K562 (cell line): ENCODE results near the gene TAS1R3. TPM values are rescaled to one million over a fixed set of nuclear protein-coding genes. Genes with fewer than 3 reads are reported as not detected.
A peak's percentile ranks its signal among the peaks of the same experiment; 100 is the strongest.

Source experiments
- ATAC-seq: fragments of 200-7000 bp; cut with Tn5 transposase; 3 replicates; pipeline ENCODE4 v1.9.1; 2020; ENCODE audit warnings: moderate library complexity
- BruUV-seq: library from RNA; stranded (reverse); fragments of 400-500 nt; replicated peaks from 2 replicates; lab custom pipeline; 2021; lab: Mats Ljungman, UMichigan
- CTCF ChIA-PET: fragments of 300-600 bp; formaldehyde crosslinking; extraction: SDS; loops from one replicate; lab custom pipeline; 2021; ENCODE audit warnings: low intra/inter-chr PET ratio; lab: Yijun Ruan, JAX
- POLR2A ChIA-PET: fragments of 300-600, 350-650 bp; sonication (Branson Sonifier 250); formaldehyde crosslinking; extraction: SDS; loops from one replicate; lab custom pipeline; 2021; ENCODE audit warnings: antibody characterized with exemption, inconsistent platforms; lab: Yijun Ruan, JAX
- DNase-seq, 4 experiments: peaks; one replicate each; pipeline versions ENCODE4 v3.0.0 to v3.0.0-alpha.2; 2011 to 2018; ENCODE audit warnings: low spot score in 3 of 4, mixed read lengths in 3 of 4; ENCODE audit errors: extremely low read depth in 1 of 4
- FAIRE-seq: peaks from 2 replicates; lab custom pipeline; 2011; peaks lifted over from hg19 to GRCh38; lab: Jason Lieb, UNC
- H2AFZ ChIP-seq: 2 replicates; pipeline ENCODE4 v1.6.0; 2011; ENCODE audit warnings: low read depth, low read length, control low read depth, inconsistent platforms
- H3K27ac ChIP-seq: fragments of 200-600 bp; 3 replicates; pipeline ENCODE4 v1.8.0; 2011; ENCODE audit warnings: low read depth, mild to moderate bottlenecking, control low read depth, inconsistent platforms, low read length, moderate library complexity, mixed read lengths; ENCODE audit errors: extremely low read depth
- H3K27me3 ChIP-seq, 2 experiments: fragments of 300-600 bp in 1 of 2; 2 replicates in 1 of 2; 3 replicates in 1 of 2; pipeline versions ENCODE4 v1.6.0 to v1.8.0; 2011; ENCODE audit warnings: inconsistent platforms in 2 of 2, low read length in 2 of 2, mild to moderate bottlenecking in 1 of 2, mixed read lengths in 1 of 2, moderate library complexity in 1 of 2; ENCODE audit not compliant: control insufficient read depth in 2 of 2, insufficient read depth in 2 of 2
- H3K36me3 ChIP-seq: fragments of 300-600 bp; 3 replicates; pipeline ENCODE4 v1.8.0; 2011; ENCODE audit warnings: mild to moderate bottlenecking, low read length, inconsistent platforms; ENCODE audit not compliant: control insufficient read depth, insufficient read depth
- H3K4me1 ChIP-seq, 2 experiments: fragments of 200-600 bp in 1 of 2; replicated peaks in 1 of 2; 2 replicates in 1 of 2; 3 replicates in 1 of 2; pipeline versions ENCODE4 v1.5.1 to v1.8.0; 2011; ENCODE audit warnings: inconsistent platforms in 2 of 2, low read length in 2 of 2, mild to moderate bottlenecking in 1 of 2, mixed read lengths in 1 of 2, moderate library complexity in 1 of 2; ENCODE audit not compliant: control insufficient read depth in 2 of 2, insufficient read depth in 2 of 2
- H3K4me2 ChIP-seq: 2 replicates; pipeline ENCODE4 v1.6.1; 2011; ENCODE audit warnings: low read length, control low read depth, inconsistent platforms, mixed read lengths; ENCODE audit not compliant: insufficient read depth
- H3K4me3 ChIP-seq: fragments of 200-600 bp; sonication (generic), shearing (Covaris generic); 2 replicates; pipeline ENCODE4 v1.5.1; 2016; ENCODE audit warnings: control low read depth, inconsistent platforms
- H3K79me2 ChIP-seq: fragments of 200-600 bp; 3 replicates; pipeline ENCODE4 v1.8.0; 2011; ENCODE audit warnings: low read length, inconsistent platforms; ENCODE audit not compliant: control insufficient read depth, insufficient read depth
- H3K9ac ChIP-seq, 2 experiments: 2 replicates each; pipeline versions ENCODE4 v1.6.0 to v1.6.1; 2011; ENCODE audit warnings: low read depth in 2 of 2, low read length in 2 of 2, control low read depth in 1 of 2, inconsistent platforms in 1 of 2, mild to moderate bottlenecking in 1 of 2, mixed read lengths in 1 of 2; ENCODE audit not compliant: insufficient read depth in 1 of 2
- H3K9me1 ChIP-seq: one replicate; pipeline ENCODE4 v1.6.0; 2011; ENCODE audit warnings: inconsistent platforms, mild to moderate bottlenecking, low read length, moderate library complexity; ENCODE audit not compliant: control insufficient read depth, insufficient read depth
- H3K9me3 ChIP-seq: replicated peaks from 2 replicates; pipeline ENCODE4 v1.5.1; 2011; ENCODE audit warnings: low read depth, low read length, inconsistent platforms; ENCODE audit not compliant: control insufficient read depth, insufficient read depth
- H4K20me1 ChIP-seq: replicated peaks from 2 replicates; pipeline ENCODE4 v1.6.1; 2011; ENCODE audit warnings: low read length, inconsistent platforms, mixed read lengths; ENCODE audit not compliant: control insufficient read depth, insufficient read depth
- ARHGAP35 ChIP-seq: fragments of 450-650 bp; IDR thresholded peaks from 2 replicates; pipeline ENCODE4 v1.6.1; 2018; ENCODE audit not compliant: partially characterized antibody
- ARID3B ChIP-seq: fragments of 250-450 bp; sonication (Bioruptor Pico); IDR thresholded peaks from 2 replicates; pipeline ENCODE4 v1.4.0; 2020; ENCODE audit warnings: borderline replicate concordance
- BHLHE40 ChIP-seq: IDR thresholded peaks from 2 replicates; pipeline ENCODE4 v1.6.1; 2011; ENCODE audit warnings: low read length, improper control_type of control experiment
- BRCA1 ChIP-seq, 2 experiments: fragments of 450-650 bp in 1 of 2; sonication (generic) in 1 of 2; formaldehyde crosslinking in 1 of 2; IDR thresholded peaks; 2 replicates each; pipeline versions ENCODE4 v1.5.0 to v1.6.1; 2017 to 2020; ENCODE audit warnings: mild to moderate bottlenecking in 1 of 2, missing genetic modification reagents in 1 of 2
- BRF1 ChIP-seq: IDR thresholded peaks from 3 replicates; pipeline ENCODE4 v1.6.1; 2011; ENCODE audit warnings: borderline replicate concordance, mild to moderate bottlenecking; ENCODE audit not compliant: insufficient read length; ENCODE audit errors: extremely low read depth
- ESRRB ChIP-seq: fragments of 250-450 bp; sonication (Bioruptor Pico); IDR thresholded peaks from 2 replicates; pipeline ENCODE4 v1.5.0; 2020; ENCODE audit warnings: mild to moderate bottlenecking, moderate library complexity, borderline replicate concordance
- FOXJ2 ChIP-seq: fragments of 200-800 bp; sonication (Bioruptor generic); IDR thresholded peaks from 2 replicates; pipeline ENCODE4 v1.6.1; 2016; ENCODE audit warnings: missing genetic modification characterization, missing compliant biosample characterization
- FOXP4 ChIP-seq: sonication (generic); formaldehyde crosslinking; IDR thresholded peaks from 2 replicates; pipeline ENCODE4 v1.8.0; 2022; ENCODE audit warnings: mild to moderate bottlenecking, missing genetic modification reagents, borderline replicate concordance
- HDGF ChIP-seq: fragments of 450-650 bp; IDR thresholded peaks from 2 replicates; pipeline ENCODE4 v1.6.1; 2016
- NR2C2 ChIP-seq, 2 experiments: fragments of 200-800 bp in 1 of 2; sonication (Bioruptor generic) in 1 of 2; sonication (generic) in 1 of 2; formaldehyde crosslinking in 1 of 2; IDR thresholded peaks; 2 replicates each; pipeline versions ENCODE4 v1.6.1 to v1.8.0; 2016 to 2022; ENCODE audit warnings: mild to moderate bottlenecking in 1 of 2, missing compliant biosample characterization in 1 of 2, missing genetic modification characterization in 1 of 2, missing genetic modification reagents in 1 of 2
- POLR3A ChIP-seq: IDR thresholded peaks from 2 replicates; pipeline ENCODE4 v1.6.1; 2011; ENCODE audit warnings: borderline replicate concordance, mild to moderate bottlenecking, moderate library complexity; ENCODE audit not compliant: insufficient read length, insufficient read depth; ENCODE audit errors: extremely low read depth
- RBFOX2 ChIP-seq: fragments of 200-400 bp; formaldehyde crosslinking; IDR thresholded peaks from 2 replicates; pipeline ENCODE4 v1.6.1; 2017; ENCODE audit warnings: low read depth, mild to moderate bottlenecking, low read length, moderate library complexity
- RBM22 ChIP-seq: fragments of 200-400 bp; formaldehyde crosslinking; IDR thresholded peaks from 2 replicates; pipeline ENCODE4 v1.6.1; 2018; ENCODE audit warnings: low read length, low read depth; ENCODE audit not compliant: poor library complexity, severe bottlenecking
- SIX5 ChIP-seq, 2 experiments: IDR thresholded peaks; 2 replicates each; pipeline ENCODE4 v1.6.1; 2011; ENCODE audit warnings: low read length in 2 of 2, borderline replicate concordance in 1 of 2, low read depth in 1 of 2, mild to moderate bottlenecking in 1 of 2, moderate library complexity in 1 of 2; ENCODE audit not compliant: insufficient read depth in 1 of 2
- TAF1 ChIP-seq: IDR thresholded peaks from 2 replicates; pipeline ENCODE4 v1.6.1; 2011; ENCODE audit warnings: mild to moderate bottlenecking, low read length, moderate library complexity; ENCODE audit not compliant: insufficient read depth, control insufficient read depth, severe bottlenecking; ENCODE audit errors: extremely low read depth
- ZNF165 ChIP-seq: fragments of 250-450 bp; sonication (Bioruptor Pico); IDR thresholded peaks from 2 replicates; pipeline ENCODE4 v1.4.0; 2020; ENCODE audit warnings: borderline replicate concordance
- ZNF695 ChIP-seq: fragments of 450-650 bp; formaldehyde crosslinking; IDR thresholded peaks from 2 replicates; pipeline ENCODE4 v1.4.0; 2020; ENCODE audit warnings: mild to moderate bottlenecking, moderate library complexity
- WGBS: fragments of 100-300 bp; shearing (Covaris generic); methylation state at CpG from one replicate; pipeline ENCODE4 v1.1.6; 2016; ENCODE audit warnings: low coverage, mixed read lengths; ENCODE audit not compliant: insufficient coverage; ENCODE audit errors: missing lambda C conversion rate; 5-methylcytosine and 5-hydroxymethylcytosine counted together
- in situ Hi-C: fragments of 300-500 bp; cut with MboI; formaldehyde crosslinking; loops from 4 replicates; pipeline ENCODE4 v1.15.0; 2018; ENCODE audit warnings: inconsistent platforms, mixed read lengths
- intact Hi-C: fragments of 100-400 bp; cut with micrococcal nuclease; formaldehyde crosslinking; loops from 2 replicates; pipeline ENCODE4 v1.14.2; 2022
- polyA plus RNA-seq, 8 experiments: library from polyadenylated mRNA; depleted of rRNA in 4 of 8; stranded (reverse) in 5 of 8; unstranded in 3 of 8; fragments of >200 nt; fragmentation: Nextera tagmentation in 2 of 8; fragmentation: Illumina TruSeq in 1 of 8; extraction: Ambion mirVana in 2 of 8; extraction: Trizol in 1 of 8; gene quantifications; 2 replicates each; pipeline versions ENCODE4 v1.2.1 to v1.2.3, GENCODE V29; 2011 to 2014; ENCODE audit warnings: inconsistent platforms in 1 of 8, missing spikeins in 1 of 8
- total RNA-seq, 7 experiments: library from RNA; depleted of rRNA in 6 of 7; stranded (reverse); fragments of >200 nt in 6 of 7; fragmentation: Illumina TruSeq in 2 of 7; extraction: Trizol in 2 of 7; gene quantifications; 2 replicates each; pipeline versions ENCODE4 v1.2.1 to v1.2.3, GENCODE V29; 2011 to 2021; ENCODE audit warnings: low replicate concordance in 1 of 7

TAS1R3 gene
- total and polyA plus RNA-seq, 9 of the 15 experiments (the other 6 are each of a cell fraction or from before 2014, with no cell fraction given): 0.07 to 0.13 TPM; not detected in 7

GRCh38 chr1:1313500-1314236 lies 17.4 kb upstream of the TAS1R3 start:
- no peaks in the 10 kb centered on the region for H3K9me1 ChIP-seq
- no peaks in the 10 kb centered on the region for H3K27me3 ChIP-seq
- no peak for FAIRE-seq
- H3K9ac ChIP-seq: peak overlapping the region in 1 of 2 experiments; percentile 3; a peak in 1 of 4 replicates
- BruUV-seq: no TSS peak
- no peak overlapping the region for H3K4me3 ChIP-seq
- POLR2A ChIA-PET: interaction anchor here (0.6 to 2.4 kb wide), 6 partner anchors 9 to 128 kb away, joined by 3 to 9 read pairs (median 4); no protein-coding TSS in a partner anchor
- no peak overlapping the region for H3K4me2 ChIP-seq
- 93% methylated on average over 37 of the region's 37 CpGs for WGBS
- H2AFZ ChIP-seq: no peak overlapping the region
- no peak for ATAC-seq
- H3K27ac ChIP-seq: no peak overlapping the region
- peaks cover 37% of the 10 kb centered on the region for H3K79me2 ChIP-seq
- H4K20me1 ChIP-seq: peaks cover 11% of the 10 kb centered on the region
- H3K9me3 ChIP-seq: no peaks in the 10 kb centered on the region
- in situ Hi-C loops (no loop called here), intact Hi-C loops (no loop called here)
- no peak for DNase-seq
- H3K36me3 ChIP-seq: peaks cover 86% of the 10 kb centered on the region
- H3K4me1 ChIP-seq: peaks cover 24 to 88% of the 10 kb centered on the region in 2 experiments
- CTCF ChIA-PET: no interaction called here
- TF ChIP-seq RBM22: peak; percentile 89
- no peak for TF ChIP-seq BRCA1 (IDR thresholded peaks at IDR 0.05)
- TF ChIP-seq BRCA1 (CRISPR knock-in tag; IDR thresholded peaks at IDR 0.05): no peak
- no peak for TF ChIP-seq ESRRB (CRISPR knock-in tag)
- no peak for TF ChIP-seq NR2C2 (CRISPR knock-in tag; IDR thresholded peaks at IDR 0.05)
- no peak for TF ChIP-seq NR2C2 (tag; IDR thresholded peaks at IDR 0.05)
- no peak for TF ChIP-seq BRF1
- no peak for TF ChIP-seq ZNF695 (CRISPR knock-in tag)
- TF ChIP-seq ZNF165 (CRISPR knock-in tag): no peak
- no peak for TF ChIP-seq HDGF
- no peak for TF ChIP-seq POLR3A
- no peak for TF ChIP-seq BHLHE40
- no peak for TF ChIP-seq ARID3B (CRISPR knock-in tag)
- TF ChIP-seq ARHGAP35: no peak
- TF ChIP-seq RBFOX2: peak; percentile 27; the same call in 1 of the 2 replicates
- TF ChIP-seq TAF1: no peak
- no peak for TF ChIP-seq SIX5 (IDR thresholded peaks at IDR 0.05; ENCODE audit: borderline replicate concordance in 1 of 2, insufficient read depth in 1 of 2, low read depth in 1 of 2, low read length in 2 of 2)
- no peak for TF ChIP-seq FOXP4
- TF ChIP-seq FOXJ2 (tag): no peak
